ENCODE measurements around the gene HOXD4.

DNA sequence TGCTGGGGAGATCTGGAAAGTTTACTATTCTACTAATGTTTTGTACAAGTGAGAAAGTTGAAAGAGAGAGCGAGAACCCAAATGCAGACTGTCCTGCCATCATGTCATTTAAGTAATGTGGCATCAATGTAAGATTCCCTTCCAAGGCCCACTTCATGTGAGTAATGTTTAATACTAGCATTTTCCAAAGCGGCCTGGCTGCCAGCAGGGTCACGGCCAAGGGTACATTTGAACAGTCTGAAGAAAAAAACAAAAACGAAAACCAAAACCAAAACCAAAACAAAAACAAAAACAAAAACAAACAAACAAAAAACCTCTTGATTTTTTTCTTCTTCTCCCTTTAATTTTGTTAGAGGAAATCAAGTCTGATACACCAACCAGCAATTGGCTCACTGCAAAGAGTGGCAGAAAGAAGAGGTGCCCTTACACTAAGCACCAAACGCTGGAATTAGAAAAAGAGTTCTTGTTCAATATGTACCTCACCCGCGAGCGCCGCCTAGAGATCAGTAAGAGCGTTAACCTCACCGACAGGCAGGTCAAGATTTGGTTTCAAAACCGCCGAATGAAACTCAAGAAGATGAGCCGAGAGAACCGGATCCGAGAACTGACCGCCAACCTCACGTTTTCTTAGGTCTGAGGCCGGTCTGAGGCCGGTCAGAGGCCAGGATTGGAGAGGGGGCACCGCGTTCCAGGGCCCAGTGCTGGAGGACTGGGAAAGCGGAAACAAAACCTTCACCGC is 32.6 kb upstream of the HOXD4 start:
- TF ChIP-seq, protein P1, sequence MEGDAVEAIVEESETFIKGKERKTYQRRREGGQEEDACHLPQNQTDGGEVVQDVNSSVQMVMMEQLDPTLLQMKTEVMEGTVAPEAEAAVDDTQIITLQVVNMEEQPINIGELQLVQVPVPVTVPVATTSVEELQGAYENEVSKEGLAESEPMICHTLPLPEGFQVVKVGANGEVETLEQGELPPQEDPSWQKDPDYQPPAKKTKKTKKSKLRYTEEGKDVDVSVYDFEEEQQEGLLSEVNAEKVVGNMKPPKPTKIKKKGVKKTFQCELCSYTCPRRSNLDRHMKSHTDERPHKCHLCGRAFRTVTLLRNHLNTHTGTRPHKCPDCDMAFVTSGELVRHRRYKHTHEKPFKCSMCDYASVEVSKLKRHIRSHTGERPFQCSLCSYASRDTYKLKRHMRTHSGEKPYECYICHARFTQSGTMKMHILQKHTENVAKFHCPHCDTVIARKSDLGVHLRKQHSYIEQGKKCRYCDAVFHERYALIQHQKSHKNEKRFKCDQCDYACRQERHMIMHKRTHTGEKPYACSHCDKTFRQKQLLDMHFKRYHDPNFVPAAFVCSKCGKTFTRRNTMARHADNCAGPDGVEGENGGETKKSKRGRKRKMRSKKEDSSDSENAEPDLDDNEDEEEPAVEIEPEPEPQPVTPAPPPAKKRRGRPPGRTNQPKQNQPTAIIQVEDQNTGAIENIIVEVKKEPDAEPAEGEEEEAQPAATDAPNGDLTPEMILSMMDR (IDR thresholded peaks at IDR 0.05) = peak; percentile 45 to 59 (median 53)
- no peak for TF ChIP-seq EP300 (IDR thresholded peaks at IDR 0.05; ENCODE audit: low read depth)
- TF ChIP-seq POLR2AphosphoS5 (IDR thresholded peaks at IDR 0.05) = no peak
- TF ChIP-seq POLR2A (IDR thresholded peaks at IDR 0.05) = no peak

Data from transverse colon (tissue), 4 donors.